BJ (cell line): ENCODE measurements around the gene GP1BB. TPM values are rescaled to one million over a fixed set of nuclear protein-coding genes. Genes with fewer than 3 reads are reported as not detected.

Experiments used
- CTCF ChIA-PET: fragments of 350-600 bp; formaldehyde crosslinking; extraction: SDS; loops from one replicate; lab custom pipeline; 2021; ENCODE audit warnings: antibody characterized with exemption, inconsistent platforms; lab: Yijun Ruan, JAX
- POLR2A ChIA-PET: fragments of 300-600 bp; sonication (Branson Sonifier 250); formaldehyde crosslinking; extraction: SDS; loops from one replicate; lab custom pipeline; 2021; ENCODE audit warnings: antibody characterized with exemption; lab: Charles Lee
- DNase-seq: peaks from one replicate; pipeline ENCODE4 v3.0.0-alpha.2; 2011; ENCODE audit warnings: low read depth
- H3K27me3 ChIP-seq: 2 replicates; pipeline ENCODE4 v1.6.0; 2011; ENCODE audit warnings: low read length; ENCODE audit not compliant: control insufficient read depth, insufficient read depth
- H3K36me3 ChIP-seq: 2 replicates; pipeline ENCODE4 v1.5.1; 2011; ENCODE audit warnings: low read length; ENCODE audit not compliant: control insufficient read depth, insufficient read depth
- H3K4me3 ChIP-seq: 2 replicates; pipeline ENCODE4 v1.5.1; 2011; ENCODE audit warnings: low read depth, mild to moderate bottlenecking, control low read depth, low read length
- polyA plus RNA-seq: library from polyadenylated mRNA; depleted of rRNA; stranded (reverse); fragments of >200 nt; gene quantifications from 2 replicates; pipeline ENCODE4 v1.2.3, GENCODE V29; 2011
- TF ChIP-seq, protein P1 (sequence below): IDR thresholded peaks from 2 replicates; pipeline ENCODE4 v1.5.1; 2011; ENCODE audit warnings: low read depth, mild to moderate bottlenecking, control low read depth, inconsistent platforms, low read length, moderate library complexity; ENCODE audit not compliant: insufficient read depth

GP1BB gene
- polyA plus RNA-seq, 1 experiment = 4.2 TPM

DNA sequence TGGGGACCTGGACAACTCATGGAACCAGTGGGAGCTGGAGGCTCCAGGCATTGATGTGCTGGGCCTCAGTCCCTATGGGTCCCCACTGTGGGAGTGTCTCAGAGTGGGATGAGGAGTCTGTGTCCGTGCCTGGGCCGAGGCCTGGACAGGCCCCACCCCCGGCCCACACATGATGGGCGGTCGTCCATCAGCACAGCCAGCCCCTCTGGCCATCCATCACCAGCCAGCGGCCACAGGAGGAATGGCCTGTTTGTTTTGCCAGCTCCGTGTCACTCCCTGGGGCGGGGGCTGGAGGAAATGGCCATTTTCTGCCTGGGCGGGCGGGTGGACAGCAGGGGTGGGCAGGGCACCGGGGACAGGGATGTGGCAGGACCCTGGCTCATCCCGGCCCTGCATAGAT is 24.2 kb downstream of the GP1BB start:
- ChIA-PET POLR2A (no interaction called here), CTCF (interaction anchor here (9.0 kb wide), 1 partner anchor 17 kb away, joined by 49 read pairs; no protein-coding TSS in a partner anchor)
- Histone ChIP-seq H3K4me3 (no peak overlapping the region), H3K36me3 (no peaks in the 10 kb centered on the region), H3K27me3 (peaks cover 4% of the 10 kb centered on the region)
- DNase-seq = no peak
- TF ChIP-seq, protein P1, sequence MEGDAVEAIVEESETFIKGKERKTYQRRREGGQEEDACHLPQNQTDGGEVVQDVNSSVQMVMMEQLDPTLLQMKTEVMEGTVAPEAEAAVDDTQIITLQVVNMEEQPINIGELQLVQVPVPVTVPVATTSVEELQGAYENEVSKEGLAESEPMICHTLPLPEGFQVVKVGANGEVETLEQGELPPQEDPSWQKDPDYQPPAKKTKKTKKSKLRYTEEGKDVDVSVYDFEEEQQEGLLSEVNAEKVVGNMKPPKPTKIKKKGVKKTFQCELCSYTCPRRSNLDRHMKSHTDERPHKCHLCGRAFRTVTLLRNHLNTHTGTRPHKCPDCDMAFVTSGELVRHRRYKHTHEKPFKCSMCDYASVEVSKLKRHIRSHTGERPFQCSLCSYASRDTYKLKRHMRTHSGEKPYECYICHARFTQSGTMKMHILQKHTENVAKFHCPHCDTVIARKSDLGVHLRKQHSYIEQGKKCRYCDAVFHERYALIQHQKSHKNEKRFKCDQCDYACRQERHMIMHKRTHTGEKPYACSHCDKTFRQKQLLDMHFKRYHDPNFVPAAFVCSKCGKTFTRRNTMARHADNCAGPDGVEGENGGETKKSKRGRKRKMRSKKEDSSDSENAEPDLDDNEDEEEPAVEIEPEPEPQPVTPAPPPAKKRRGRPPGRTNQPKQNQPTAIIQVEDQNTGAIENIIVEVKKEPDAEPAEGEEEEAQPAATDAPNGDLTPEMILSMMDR = no peak

DNA sequence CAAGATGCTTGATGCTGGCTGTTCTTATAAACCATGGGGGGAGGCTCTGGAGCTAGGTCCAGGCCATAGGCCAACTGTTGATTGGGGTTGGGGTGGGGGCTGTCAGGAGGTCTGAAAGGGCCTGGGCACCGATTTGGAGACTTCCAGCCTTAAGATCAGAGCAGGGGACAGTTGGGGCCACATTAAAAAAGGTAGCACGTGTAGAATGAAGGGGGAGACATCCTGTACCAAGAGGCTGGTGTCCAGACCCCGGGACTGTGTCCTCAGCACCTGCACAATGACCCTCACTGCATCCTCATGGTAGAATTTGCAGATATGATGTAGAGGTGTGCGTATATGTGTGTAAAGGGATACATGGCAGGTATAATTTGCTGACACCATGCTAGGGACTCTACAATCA is 24.8 kb downstream of the GP1BB start:
- ChIA-PET POLR2A (no interaction called here), CTCF (interaction anchor here (9.0 kb wide), 1 partner anchor 17 kb away, joined by 49 read pairs; no protein-coding TSS in a partner anchor)
- peaks cover 4% of the 10 kb centered on the region for H3K27me3 ChIP-seq
- H3K4me3 ChIP-seq = no peak overlapping the region
- TF ChIP-seq, protein P1 = no peak
- no peak for DNase-seq
- no peaks in the 10 kb centered on the region for H3K36me3 ChIP-seq

DNA sequence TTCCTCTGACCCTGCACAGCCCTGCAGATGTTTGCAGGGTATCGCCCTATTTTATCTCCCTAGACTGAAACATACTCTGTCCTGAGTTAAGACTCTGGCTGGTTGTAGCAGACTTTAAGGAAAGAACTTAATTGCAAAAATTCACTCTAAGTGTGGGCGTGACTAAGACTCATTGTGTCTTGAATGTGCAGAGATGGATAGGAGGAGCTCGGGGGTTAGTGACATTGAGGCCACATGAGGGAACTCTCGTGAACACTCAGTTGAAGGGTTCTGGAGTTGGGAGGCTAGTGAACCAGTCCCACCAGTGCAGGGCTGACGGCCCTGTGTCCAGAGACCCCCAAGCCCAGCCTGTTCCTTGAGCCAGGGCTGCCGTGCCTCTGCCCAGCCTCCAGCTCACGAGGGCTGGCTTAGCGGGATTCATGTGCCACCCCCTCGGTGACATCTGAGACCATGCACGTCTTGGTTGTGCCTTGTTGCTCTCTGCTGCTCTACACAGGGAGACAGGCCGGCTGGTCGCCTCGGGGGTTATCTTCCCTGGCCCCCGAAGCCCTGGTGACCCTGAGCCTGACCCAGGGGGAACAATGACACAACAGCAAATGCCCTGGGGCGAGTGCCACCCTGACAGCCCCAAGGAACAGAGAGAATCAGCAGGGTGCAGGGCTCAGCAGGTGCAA is 25.8 kb downstream of the GP1BB start:
- H3K36me3 ChIP-seq = no peaks in the 10 kb centered on the region
- no peak for DNase-seq
- H3K4me3 ChIP-seq = no peak overlapping the region
- ChIA-PET CTCF (interaction anchor here (0.7 kb wide), 1 partner anchor 9 kb away, joined by 3 read pairs; no protein-coding TSS in a partner anchor), POLR2A (no interaction called here)
- H3K27me3 ChIP-seq = peaks cover 12% of the 10 kb centered on the region
- TF ChIP-seq, protein P1 = no peak

DNA sequence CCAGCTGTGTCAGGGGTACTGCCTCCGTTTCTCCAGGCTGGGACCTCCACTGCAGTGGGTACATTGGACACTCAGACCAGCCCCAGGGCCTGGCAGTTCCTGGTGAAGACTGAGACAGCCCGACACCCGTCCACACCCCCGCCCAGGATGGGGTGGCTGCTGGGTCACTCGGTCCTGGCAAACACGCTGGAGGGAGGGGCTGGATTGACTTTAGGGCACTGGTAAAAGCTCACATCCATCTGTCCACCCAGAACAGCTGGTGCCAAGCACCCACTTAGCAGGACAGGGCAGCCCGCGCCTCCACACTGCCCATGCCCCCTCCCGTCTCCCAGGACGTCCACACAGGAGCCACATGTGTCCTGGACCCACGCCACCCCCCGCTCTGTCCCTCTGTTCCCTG is 26.5 kb downstream of the GP1BB start:
- CTCF ChIA-PET = interaction anchor here (0.7 kb wide), 1 partner anchor 8 kb away, joined by 3 read pairs; no protein-coding TSS in a partner anchor
- no peak for DNase-seq
- TF ChIP-seq, protein P1 = no peak

More for the DNA sequence above, 26.5 kb downstream of the GP1BB start:
- POLR2A ChIA-PET = no interaction called here
- Histone ChIP-seq H3K4me3 (no peak overlapping the region), H3K36me3 (no peaks in the 10 kb centered on the region), H3K27me3 (peaks cover 20% of the 10 kb centered on the region)
